Endothelial cell of umbilical vein (primary cell): ENCODE measurements around the gene ELOVL6. TPM values are rescaled to one million over a fixed set of nuclear protein-coding genes. Genes with fewer than 3 reads are reported as not detected.

Experiments used
- BruUV-seq: library from RNA; stranded (reverse); fragments of 400-500 nt; replicated peaks from 2 replicates; lab custom pipeline; 2021; lab: Mats Ljungman, UMichigan
- CTCF ChIA-PET: fragments of 300-600, 350-600 bp; sonication (Branson Sonifier 250); formaldehyde crosslinking; loops from one replicate; lab custom pipeline; 2021; ENCODE audit warnings: antibody characterized with exemption, inconsistent platforms; lab: Charles Lee
- POLR2A ChIA-PET: fragments of 300-600, 350-600 bp; sonication (Branson Sonifier 250); formaldehyde crosslinking; loops from one replicate; lab custom pipeline; 2021; ENCODE audit warnings: antibody characterized with exemption, inconsistent platforms; lab: Charles Lee
- DNase-seq: peaks from one replicate; pipeline ENCODE4 v3.0.0-alpha.2; 2011; ENCODE audit warnings: low read depth, low spot score
- FAIRE-seq: peaks from 2 replicates; lab custom pipeline; 2011; peaks lifted over from hg19 to GRCh38; lab: Jason Lieb, UNC
- H2AFZ ChIP-seq: 2 replicates; pipeline ENCODE4 v1.6.0; 2012; ENCODE audit warnings: low read depth, low read length, control low read depth, inconsistent platforms
- H3K27ac ChIP-seq: 2 replicates; pipeline ENCODE4 v1.5.1; 2011; ENCODE audit warnings: low read depth, mild to moderate bottlenecking, control low read depth, low read length, moderate library complexity; ENCODE audit not compliant: insufficient read depth
- H3K27me3 ChIP-seq, 2 experiments: 2 replicates each; pipeline versions ENCODE4 v1.6.0 to v1.6.1; 2011; ENCODE audit warnings: low read length in 2 of 2, mixed read lengths in 1 of 2; ENCODE audit not compliant: control insufficient read depth in 2 of 2, insufficient read depth in 2 of 2
- H3K36me3 ChIP-seq, 2 experiments: 2 replicates in 1 of 2; 3 replicates in 1 of 2; pipeline ENCODE4 v1.5.1; 2011; ENCODE audit warnings: low read length in 2 of 2, mild to moderate bottlenecking in 1 of 2, moderate library complexity in 1 of 2; ENCODE audit not compliant: control insufficient read depth in 2 of 2, insufficient read depth in 2 of 2; ENCODE audit errors: extremely low read depth in 1 of 2
- H3K4me1 ChIP-seq: 3 replicates; pipeline ENCODE4 v1.5.1; 2011; ENCODE audit warnings: mild to moderate bottlenecking, low read length; ENCODE audit not compliant: control insufficient read depth, insufficient read depth; ENCODE audit errors: extremely low read depth
- H3K4me2 ChIP-seq: 2 replicates; pipeline ENCODE4 v1.6.1; 2011; ENCODE audit warnings: low read length, control low read depth, mixed read lengths; ENCODE audit not compliant: insufficient read depth
- H3K4me3 ChIP-seq, 3 experiments: fragments of 200-600 bp in 1 of 3; sonication (generic), shearing (Covaris generic) in 1 of 3; replicated peaks in 1 of 3; 2 replicates each; pipeline ENCODE4 v1.5.1; 2011 to 2016; ENCODE audit warnings: control low read depth in 3 of 3, low read length in 3 of 3, mild to moderate bottlenecking in 2 of 3, inconsistent platforms in 1 of 3, low read depth in 1 of 3, moderate library complexity in 1 of 3; ENCODE audit not compliant: insufficient read depth in 1 of 3
- H3K79me2 ChIP-seq: 2 replicates; pipeline ENCODE4 v1.6.0; 2012; ENCODE audit warnings: low read length, inconsistent platforms; ENCODE audit not compliant: control insufficient read depth, insufficient read depth
- H3K9ac ChIP-seq: replicated peaks from 2 replicates; pipeline ENCODE3; 2011; ENCODE audit warnings: low read length, control low read depth; ENCODE audit not compliant: insufficient read depth; ENCODE audit errors: extremely low read depth
- H3K9me1 ChIP-seq: replicated peaks from 3 replicates; pipeline ENCODE4 v1.6.0; 2011; ENCODE audit warnings: mild to moderate bottlenecking, low read length; ENCODE audit not compliant: control insufficient read depth, insufficient read depth; ENCODE audit errors: extremely low read depth
- H3K9me3 ChIP-seq: replicated peaks from 2 replicates; pipeline ENCODE4 v1.5.1; 2012; ENCODE audit warnings: low read length, inconsistent platforms; ENCODE audit not compliant: control insufficient read depth, insufficient read depth
- H4K20me1 ChIP-seq: replicated peaks from 2 replicates; pipeline ENCODE3; 2011; ENCODE audit warnings: mild to moderate bottlenecking, low read length; ENCODE audit not compliant: control insufficient read depth, insufficient read depth; ENCODE audit errors: extremely low read depth
- EZH2 ChIP-seq: IDR thresholded peaks from 2 replicates; pipeline ENCODE4 v1.6.1; 2012; ENCODE audit warnings: borderline replicate concordance, low read depth, mild to moderate bottlenecking, moderate library complexity, low read length, inconsistent platforms; ENCODE audit not compliant: severe bottlenecking
- FOS ChIP-seq: IDR thresholded peaks from 2 replicates; pipeline ENCODE4 v1.6.1; 2011; ENCODE audit warnings: mild to moderate bottlenecking, low read length, moderate library complexity, borderline replicate concordance; ENCODE audit not compliant: insufficient read depth
- GATA2 ChIP-seq: IDR thresholded peaks from 2 replicates; pipeline ENCODE4 v1.7.0; 2011; ENCODE audit warnings: low read depth, mild to moderate bottlenecking, moderate library complexity, mixed read lengths, low read length; ENCODE audit not compliant: insufficient read length, insufficient read depth
- JUN ChIP-seq: IDR thresholded peaks from 2 replicates; pipeline ENCODE4 v1.6.1; 2011; ENCODE audit warnings: borderline replicate concordance, low read depth; ENCODE audit not compliant: insufficient read length, insufficient read depth
- MYC ChIP-seq: IDR thresholded peaks from one replicate; pipeline ENCODE4 v1.6.1; 2011; ENCODE audit warnings: mild to moderate bottlenecking, low read depth, low read length
- POLR2A ChIP-seq: IDR thresholded peaks from 2 replicates; pipeline ENCODE4 v1.6.1; 2012; ENCODE audit warnings: low read depth, mild to moderate bottlenecking, control low read depth, low read length
- POLR2AphosphoS5 ChIP-seq: IDR thresholded peaks from 2 replicates; pipeline ENCODE4 v1.6.1; 2012; ENCODE audit warnings: low read depth, mild to moderate bottlenecking, control low read depth, low read length, moderate library complexity; ENCODE audit not compliant: insufficient read depth
- dilution Hi-C: fragments of 300-500 bp; cut with MboI; formaldehyde crosslinking; loops from one replicate; pipeline ENCODE4 v1.15.0; 2019; ENCODE audit warnings: low sequenced_read_pairs; ENCODE audit not compliant: extremely low pct_ligation_motif_present
- intact Hi-C: fragments of 100-400 bp; cut with micrococcal nuclease; formaldehyde crosslinking; loops from one replicate; pipeline ENCODE4 v1.10.0; 2022
- polyA plus RNA-seq, 4 experiments: library from polyadenylated mRNA; depleted of rRNA in 3 of 4; stranded (reverse) in 3 of 4; unstranded in 1 of 4; fragments of >200 nt; gene quantifications; 2 replicates each; pipeline versions ENCODE4 v1.2.1 to v1.2.3, GENCODE V29; 2011 to 2012; ENCODE audit warnings: missing spikeins in 1 of 4
- total RNA-seq: library from RNA; stranded (reverse); gene quantifications from 2 replicates; pipeline ENCODE4 v1.2.3, GENCODE V29; 2021
- TF ChIP-seq, protein P1 (sequence below): IDR thresholded peaks from 2 replicates; pipeline ENCODE4 v1.6.1; 2011; ENCODE audit not compliant: insufficient read depth, insufficient read length
- TF ChIP-seq, protein P2 (sequence below), 2 donors: IDR thresholded peaks; 1 replicate in 1 of 2; 2 replicates in 1 of 2; pipeline ENCODE4 v1.5.1; 2011; ENCODE audit warnings: low read length in 2 of 2, mild to moderate bottlenecking in 2 of 2, moderate library complexity in 2 of 2, control low read depth in 1 of 2, inconsistent platforms in 1 of 2, low read depth in 1 of 2; ENCODE audit not compliant: insufficient read depth in 1 of 2; ENCODE audit errors: extremely low read depth in 1 of 2

ELOVL6 gene
- total and polyA plus RNA-seq, 2 donors (not counting 3 experiments of a cell fraction or from before 2014, with no cell fraction given) = 6.4 to 26.1 TPM

GRCh38 chr4:110183643-110184042 is 14.8 kb downstream of the ELOVL6 start:
- TF ChIP-seq JUN (no peak), POLR2A (no peak), FOS (no peak), MYC (no peak), GATA2 (no peak)
- TF ChIP-seq, protein P1, sequence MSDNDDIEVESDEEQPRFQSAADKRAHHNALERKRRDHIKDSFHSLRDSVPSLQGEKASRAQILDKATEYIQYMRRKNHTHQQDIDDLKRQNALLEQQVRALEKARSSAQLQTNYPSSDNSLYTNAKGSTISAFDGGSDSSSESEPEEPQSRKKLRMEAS = no peak
- H3K9me3 ChIP-seq = no peaks in the 10 kb centered on the region
- no peak overlapping the region for H3K4me3 ChIP-seq
- H4K20me1 ChIP-seq = no peaks in the 10 kb centered on the region
- no peak overlapping the region for H3K27ac ChIP-seq
- DNase-seq (no peak), FAIRE-seq (no peak)
- peaks cover 11% of the 10 kb centered on the region for H3K4me1 ChIP-seq
- intact Hi-C loops = no loop called here
- POLR2A ChIA-PET = no interaction called here
- dilution Hi-C loops = no loop called here
- H2AFZ ChIP-seq = no peak overlapping the region
- CTCF ChIA-PET = interaction anchor here (1.3 to 2.1 kb wide), 2 partner anchors 10 to 13 kb away, joined by 3 to 8 read pairs; no protein-coding TSS in a partner anchor
- no peak overlapping the region for H3K4me2 ChIP-seq
- H3K9me1 ChIP-seq = no peaks in the 10 kb centered on the region
- no peaks in the 10 kb centered on the region for H3K36me3 ChIP-seq
- H3K79me2 ChIP-seq = no peaks in the 10 kb centered on the region
- no peaks in the 10 kb centered on the region for H3K27me3 ChIP-seq
- BruUV-seq = no TSS peak
- no peak overlapping the region for H3K9ac ChIP-seq

DNA sequence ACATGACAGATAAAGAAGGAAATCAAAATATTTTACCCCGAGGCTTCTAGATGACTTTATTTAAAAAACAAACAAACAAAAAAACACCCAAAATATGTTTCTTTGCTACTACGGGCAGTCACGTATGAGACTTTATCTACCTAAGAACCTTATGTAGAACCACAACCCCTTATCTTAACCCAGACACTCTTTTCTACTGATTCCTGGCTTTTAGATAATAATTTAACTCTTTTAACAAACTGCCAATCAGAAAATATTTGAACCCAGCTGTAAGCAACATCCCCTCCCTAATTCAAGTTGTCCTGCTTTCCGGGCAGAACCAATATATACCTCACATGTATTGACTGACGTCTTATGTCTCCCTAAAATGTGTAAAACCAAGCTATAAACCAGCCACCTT is 15.4 kb downstream of the ELOVL6 start:
- H3K27me3 ChIP-seq = no peaks in the 10 kb centered on the region
- dilution Hi-C loops = no loop called here
- no TSS peak for BruUV-seq

More for the DNA sequence above, 15.4 kb downstream of the ELOVL6 start:
- Histone ChIP-seq H3K4me1 (peaks cover 11% of the 10 kb centered on the region), H3K79me2 (no peaks in the 10 kb centered on the region), H3K9me3 (no peaks in the 10 kb centered on the region), H3K9me1 (no peaks in the 10 kb centered on the region), H3K9ac (no peak overlapping the region), H4K20me1 (no peaks in the 10 kb centered on the region), H3K36me3 (no peaks in the 10 kb centered on the region), H3K4me2 (no peak overlapping the region), H2AFZ (no peak overlapping the region), H3K4me3 (no peak overlapping the region), H3K27ac (no peak overlapping the region)
- FAIRE-seq = no peak
- ChIA-PET POLR2A (no interaction called here), CTCF (no interaction called here)
- no peak for DNase-seq
- intact Hi-C loops = no loop called here
- TF ChIP-seq, protein P1 = no peak
- TF ChIP-seq JUN (no peak), GATA2 (no peak), POLR2AphosphoS5 (no peak), EZH2 (no peak), MYC (no peak), POLR2A (no peak), FOS (no peak)
- TF ChIP-seq, protein P2, sequence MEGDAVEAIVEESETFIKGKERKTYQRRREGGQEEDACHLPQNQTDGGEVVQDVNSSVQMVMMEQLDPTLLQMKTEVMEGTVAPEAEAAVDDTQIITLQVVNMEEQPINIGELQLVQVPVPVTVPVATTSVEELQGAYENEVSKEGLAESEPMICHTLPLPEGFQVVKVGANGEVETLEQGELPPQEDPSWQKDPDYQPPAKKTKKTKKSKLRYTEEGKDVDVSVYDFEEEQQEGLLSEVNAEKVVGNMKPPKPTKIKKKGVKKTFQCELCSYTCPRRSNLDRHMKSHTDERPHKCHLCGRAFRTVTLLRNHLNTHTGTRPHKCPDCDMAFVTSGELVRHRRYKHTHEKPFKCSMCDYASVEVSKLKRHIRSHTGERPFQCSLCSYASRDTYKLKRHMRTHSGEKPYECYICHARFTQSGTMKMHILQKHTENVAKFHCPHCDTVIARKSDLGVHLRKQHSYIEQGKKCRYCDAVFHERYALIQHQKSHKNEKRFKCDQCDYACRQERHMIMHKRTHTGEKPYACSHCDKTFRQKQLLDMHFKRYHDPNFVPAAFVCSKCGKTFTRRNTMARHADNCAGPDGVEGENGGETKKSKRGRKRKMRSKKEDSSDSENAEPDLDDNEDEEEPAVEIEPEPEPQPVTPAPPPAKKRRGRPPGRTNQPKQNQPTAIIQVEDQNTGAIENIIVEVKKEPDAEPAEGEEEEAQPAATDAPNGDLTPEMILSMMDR (IDR thresholded peaks at IDR 0.05; ENCODE audit: extremely low read depth in 1 of 2, insufficient read depth in 1 of 2, low read depth in 1 of 2, low read length in 2 of 2) = no peak
